ENCODE results near the gene TIMMDC1. TPM values are rescaled to one million over a fixed set of nuclear protein-coding genes. Genes with fewer than 3 reads are reported as not detected.

TIMMDC1 gene
- total and polyA plus RNA-seq, 2 of the 13 experiments (the other 11 are each of a cell fraction or from before 2014, with no cell fraction given): 50.0 to 77.8 TPM

DNA sequence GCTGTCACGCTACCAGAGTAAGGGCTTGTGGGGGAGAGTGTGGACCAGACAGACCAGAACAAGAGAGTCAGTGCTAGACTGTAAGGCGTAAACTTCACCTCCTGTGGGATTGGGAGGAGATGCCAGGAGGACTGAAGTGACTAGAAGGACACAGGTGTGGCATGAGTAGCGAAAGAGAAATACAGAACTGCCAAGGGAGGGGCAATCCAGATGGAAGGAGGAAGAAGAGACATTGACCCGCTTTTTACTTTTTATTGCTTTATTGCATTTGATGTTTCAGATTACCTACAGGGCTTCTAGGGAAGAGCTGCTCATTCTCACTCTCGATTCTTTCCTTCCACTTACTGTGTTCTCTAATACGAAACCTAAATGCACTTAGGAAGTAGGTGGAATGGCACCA is 27.5 kb upstream of the TIMMDC1 start:
- Histone ChIP-seq H4K20me1 (ENCODE audit: insufficient read depth, low read length) (no peaks in the 10 kb centered on the region), H3K9ac (ENCODE audit: insufficient read depth, low read depth, low read length) (no peak overlapping the region), H3K36me3 (replicated peaks in 1 of 2; ENCODE audit: control insufficient read depth in 1 of 2, insufficient read depth in 2 of 2, low read length in 2 of 2) (peaks cover 9 to 16% of the 10 kb centered on the region in 2 experiments; a peak in 4 of 5 replicates), H3K4me3 (replicated peaks in 1 of 3; ENCODE audit: insufficient read depth in 1 of 3, low read depth in 2 of 3, low read length in 3 of 3) (no peak overlapping the region), H2AFZ (ENCODE audit: low read length) (no peak overlapping the region), H3K79me2 (ENCODE audit: insufficient read depth, low read length) (peaks cover 8% of the 10 kb centered on the region), H3K27me3 (ENCODE audit: control insufficient read depth in 1 of 2, insufficient read depth in 2 of 2, low read length in 2 of 2) (no peaks in the 10 kb centered on the region; a peak in 1 of 5 replicates), H3K4me2 (ENCODE audit: low read depth, low read length) (no peak overlapping the region), H3K9me3 (ENCODE audit: low read length) (no peaks in the 10 kb centered on the region), H3K27ac (ENCODE audit: extremely low read length, insufficient read depth, low read length) (no peak overlapping the region), H3K4me1 (ENCODE audit: insufficient read depth, low read length) (peaks cover 28% of the 10 kb centered on the region)
- 98% methylated on average over 6 of the region's 6 CpGs for WGBS (ENCODE audit: low lambda C conversion rate)
- intact Hi-C loops (cut with micrococcal nuclease; ENCODE audit: unreplicated experiment): no loop called here
- BruUV-seq (replicated peaks): no TSS peak
- POLR2A ChIA-PET: interaction anchor here (0.8 kb wide), 1 partner anchor 27 kb away, joined by 4 read pairs; the partner anchor contains the start of gene TIMMDC1
- in situ Hi-C loops (cut with HindIII; ENCODE audit: extremely low pct_ligation_motif_present, low pct_unique_long_range_greater_than_20kb): no loop called here
- CTCF ChIA-PET (ENCODE audit: low intra/inter-chr PET ratio, low total read pairs): no interaction called here
- no peak for FAIRE-seq
- no peak for ATAC-seq
- TF ChIP-seq, protein P1, sequence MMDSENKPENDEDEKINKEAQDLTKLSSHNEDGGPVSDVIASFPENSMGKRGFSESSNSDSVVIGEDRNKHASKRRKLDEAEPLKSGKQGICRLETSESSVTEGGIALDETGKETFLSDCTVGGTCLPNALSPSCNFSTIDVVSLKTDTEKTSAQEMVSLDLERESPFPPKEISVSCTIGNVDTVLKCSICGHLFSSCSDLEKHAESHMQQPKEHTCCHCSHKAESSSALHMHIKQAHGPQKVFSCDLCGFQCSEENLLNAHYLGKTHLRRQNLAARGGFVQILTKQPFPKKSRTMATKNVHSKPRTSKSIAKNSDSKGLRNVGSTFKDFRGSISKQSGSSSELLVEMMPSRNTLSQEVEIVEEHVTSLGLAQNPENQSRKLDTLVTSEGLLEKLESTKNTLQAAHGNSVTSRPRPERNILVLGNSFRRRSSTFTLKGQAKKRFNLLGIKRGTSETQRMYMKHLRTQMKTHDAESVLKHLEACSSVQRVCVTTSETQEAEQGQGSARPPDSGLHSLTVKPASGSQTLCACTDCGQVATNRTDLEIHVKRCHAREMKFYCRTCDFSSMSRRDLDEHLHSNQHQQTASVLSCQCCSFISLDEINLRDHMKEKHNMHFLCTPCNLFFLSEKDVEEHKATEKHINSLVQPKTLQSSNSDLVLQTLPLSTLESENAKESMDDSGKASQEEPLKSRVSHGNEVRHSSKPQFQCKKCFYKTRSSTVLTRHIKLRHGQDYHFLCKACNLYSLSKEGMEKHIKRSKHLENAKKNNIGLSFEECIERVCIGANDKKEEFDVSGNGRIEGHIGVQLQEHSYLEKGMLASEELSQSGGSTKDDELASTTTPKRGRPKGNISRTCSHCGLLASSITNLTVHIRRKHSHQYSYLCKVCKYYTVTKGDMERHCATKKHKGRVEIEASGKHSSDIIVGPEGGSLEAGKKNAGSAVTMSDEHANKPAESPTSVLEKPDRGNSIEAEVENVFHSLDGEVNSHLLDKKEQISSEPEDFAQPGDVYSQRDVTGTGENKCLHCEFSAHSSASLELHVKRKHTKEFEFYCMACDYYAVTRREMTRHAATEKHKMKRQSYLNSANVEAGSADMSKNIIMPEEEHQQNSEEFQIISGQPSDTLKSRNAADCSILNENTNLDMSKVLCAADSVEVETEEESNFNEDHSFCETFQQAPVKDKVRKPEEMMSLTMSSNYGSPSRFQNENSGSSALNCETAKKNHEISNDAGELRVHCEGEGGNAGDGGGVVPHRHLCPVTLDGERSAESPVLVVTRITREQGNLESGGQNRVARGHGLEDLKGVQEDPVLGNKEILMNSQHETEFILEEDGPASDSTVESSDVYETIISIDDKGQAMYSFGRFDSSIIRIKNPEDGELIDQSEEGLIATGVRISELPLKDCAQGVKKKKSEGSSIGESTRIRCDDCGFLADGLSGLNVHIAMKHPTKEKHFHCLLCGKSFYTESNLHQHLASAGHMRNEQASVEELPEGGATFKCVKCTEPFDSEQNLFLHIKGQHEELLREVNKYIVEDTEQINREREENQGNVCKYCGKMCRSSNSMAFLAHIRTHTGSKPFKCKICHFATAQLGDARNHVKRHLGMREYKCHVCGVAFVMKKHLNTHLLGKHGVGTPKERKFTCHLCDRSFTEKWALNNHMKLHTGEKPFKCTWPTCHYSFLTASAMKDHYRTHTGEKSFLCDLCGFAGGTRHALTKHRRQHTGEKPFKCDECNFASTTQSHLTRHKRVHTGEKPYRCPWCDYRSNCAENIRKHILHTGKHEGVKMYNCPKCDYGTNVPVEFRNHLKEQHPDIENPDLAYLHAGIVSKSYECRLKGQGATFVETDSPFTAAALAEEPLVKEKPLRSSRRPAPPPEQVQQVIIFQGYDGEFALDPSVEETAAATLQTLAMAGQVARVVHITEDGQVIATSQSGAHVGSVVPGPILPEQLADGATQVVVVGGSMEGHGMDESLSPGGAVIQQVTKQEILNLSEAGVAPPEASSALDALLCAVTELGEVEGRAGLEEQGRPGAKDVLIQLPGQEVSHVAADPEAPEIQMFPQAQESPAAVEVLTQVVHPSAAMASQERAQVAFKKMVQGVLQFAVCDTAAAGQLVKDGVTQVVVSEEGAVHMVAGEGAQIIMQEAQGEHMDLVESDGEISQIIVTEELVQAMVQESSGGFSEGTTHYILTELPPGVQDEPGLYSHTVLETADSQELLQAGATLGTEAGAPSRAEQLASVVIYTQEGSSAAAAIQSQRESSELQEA (CRISPR knock-in tag; IDR thresholded peaks at IDR 0.05; ENCODE audit: not compliant biosample characterization): no peak
- no peak for DNase-seq (ENCODE audit: low spot score)

Measured in HepG2 (cell line).